Osteoblast (primary cell): Measurements from ENCODE around the gene PIMREG. TPM values are rescaled to one million over a fixed set of nuclear protein-coding genes. Genes with fewer than 3 reads are reported as not detected.

Source experiments
- DNase-seq: peaks from one replicate; pipeline ENCODE4 v3.0.0; 2011; ENCODE audit warnings: low spot score, mixed read lengths; ENCODE audit not compliant: insufficient read length; ENCODE audit errors: missing footprints
- H2AFZ ChIP-seq: 2 replicates; pipeline ENCODE4 v1.6.0; 2011; ENCODE audit warnings: mild to moderate bottlenecking, low read length
- H3K27ac ChIP-seq: 2 replicates; pipeline ENCODE4 v1.5.1; 2011; ENCODE audit warnings: mild to moderate bottlenecking, low read depth, low read length, moderate library complexity
- H3K27me3 ChIP-seq: 2 replicates; pipeline ENCODE4 v1.6.0; 2012; ENCODE audit warnings: mild to moderate bottlenecking, control low read depth, inconsistent platforms, low read length, moderate library complexity; ENCODE audit not compliant: insufficient read depth
- H3K36me3 ChIP-seq: 2 replicates; pipeline ENCODE4 v1.5.1; 2011; ENCODE audit warnings: mild to moderate bottlenecking, low read length, control low read depth, moderate library complexity; ENCODE audit not compliant: insufficient read depth
- H3K4me1 ChIP-seq: 2 replicates; pipeline ENCODE4 v1.5.1; 2011; ENCODE audit warnings: mild to moderate bottlenecking, low read length, control low read depth, moderate library complexity; ENCODE audit not compliant: insufficient read depth
- H3K4me2 ChIP-seq: 2 replicates; pipeline ENCODE4 v1.6.0; 2011; ENCODE audit warnings: mild to moderate bottlenecking, low read length; ENCODE audit not compliant: insufficient read depth
- H3K4me3 ChIP-seq: fragments of 200-600 bp; sonication (generic); 3 replicates; pipeline ENCODE4 v1.5.1; 2012; ENCODE audit warnings: mild to moderate bottlenecking, low read length, inconsistent platforms; ENCODE audit not compliant: insufficient read depth
- H3K79me2 ChIP-seq: 2 replicates; pipeline ENCODE4 v1.6.0; 2012; ENCODE audit warnings: mild to moderate bottlenecking, low read length, control low read depth, inconsistent platforms; ENCODE audit not compliant: insufficient read depth
- H3K9me3 ChIP-seq: 2 replicates; pipeline ENCODE4 v1.5.1; 2011; ENCODE audit warnings: low read depth, low read length, control low read depth
- H4K20me1 ChIP-seq: 2 replicates; pipeline ENCODE4 v1.6.0; 2012; ENCODE audit warnings: mild to moderate bottlenecking, low read length, control low read depth; ENCODE audit not compliant: insufficient read depth
- total RNA-seq: library from RNA; depleted of rRNA; stranded (reverse); fragments of >200 nt; gene quantifications from 2 replicates; pipeline ENCODE4 v1.2.3, GENCODE V29; 2012
- TF ChIP-seq, protein P1 (sequence below): IDR thresholded peaks from 2 replicates; pipeline ENCODE4 v1.5.1; 2011; ENCODE audit warnings: mild to moderate bottlenecking, low read depth, low read length, moderate library complexity; ENCODE audit errors: extremely low read depth

The PIMREG gene
- total RNA-seq, 1 donor = 5.1 TPM

DNA sequence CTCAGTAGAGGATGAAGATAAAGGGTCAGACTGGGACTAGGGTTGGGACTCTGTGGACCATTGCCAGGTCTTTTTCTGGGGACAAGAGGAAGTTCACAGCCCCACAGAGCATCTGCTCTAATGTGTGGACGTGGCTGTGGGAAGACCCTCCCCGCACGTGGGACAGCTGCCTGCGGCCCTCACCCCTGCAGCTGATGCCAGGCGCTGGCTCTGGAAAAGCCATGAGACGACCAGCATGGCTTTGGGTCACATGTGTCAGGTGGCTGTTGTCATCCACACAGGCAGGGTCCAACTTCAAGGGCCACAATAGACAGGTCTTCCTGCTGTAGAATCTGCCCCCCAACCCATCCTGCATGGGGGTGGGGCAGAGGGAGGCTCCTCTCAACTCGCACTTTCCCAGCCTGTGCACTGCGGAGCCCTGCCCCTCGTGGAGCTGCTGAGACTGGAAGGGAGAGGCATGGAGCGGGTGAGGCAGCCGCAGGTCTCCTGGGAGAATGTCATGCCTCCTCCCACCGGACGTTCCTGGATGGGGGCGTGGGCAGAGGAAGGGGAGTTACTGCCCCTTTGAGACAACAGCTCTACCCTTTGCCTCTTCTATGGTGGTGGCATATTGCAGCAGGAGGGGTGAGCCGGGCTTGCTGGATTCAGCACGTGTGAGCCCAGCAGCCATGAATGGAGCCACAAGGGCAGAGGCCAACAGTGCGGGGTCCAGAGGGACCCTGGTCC lies 53.4 kb downstream of the PIMREG start:
- DNase-seq = no peak
- Histone ChIP-seq H3K4me1 (peaks cover 24% of the 10 kb centered on the region), H4K20me1 (no peaks in the 10 kb centered on the region), H3K79me2 (no peaks in the 10 kb centered on the region), H3K27ac (no peak overlapping the region), H3K9me3 (no peaks in the 10 kb centered on the region), H3K27me3 (peaks cover 2% of the 10 kb centered on the region), H3K4me3 (no peak overlapping the region), H2AFZ (no peak overlapping the region), H3K4me2 (no peak overlapping the region), H3K36me3 (no peaks in the 10 kb centered on the region)
- TF ChIP-seq, protein P1, sequence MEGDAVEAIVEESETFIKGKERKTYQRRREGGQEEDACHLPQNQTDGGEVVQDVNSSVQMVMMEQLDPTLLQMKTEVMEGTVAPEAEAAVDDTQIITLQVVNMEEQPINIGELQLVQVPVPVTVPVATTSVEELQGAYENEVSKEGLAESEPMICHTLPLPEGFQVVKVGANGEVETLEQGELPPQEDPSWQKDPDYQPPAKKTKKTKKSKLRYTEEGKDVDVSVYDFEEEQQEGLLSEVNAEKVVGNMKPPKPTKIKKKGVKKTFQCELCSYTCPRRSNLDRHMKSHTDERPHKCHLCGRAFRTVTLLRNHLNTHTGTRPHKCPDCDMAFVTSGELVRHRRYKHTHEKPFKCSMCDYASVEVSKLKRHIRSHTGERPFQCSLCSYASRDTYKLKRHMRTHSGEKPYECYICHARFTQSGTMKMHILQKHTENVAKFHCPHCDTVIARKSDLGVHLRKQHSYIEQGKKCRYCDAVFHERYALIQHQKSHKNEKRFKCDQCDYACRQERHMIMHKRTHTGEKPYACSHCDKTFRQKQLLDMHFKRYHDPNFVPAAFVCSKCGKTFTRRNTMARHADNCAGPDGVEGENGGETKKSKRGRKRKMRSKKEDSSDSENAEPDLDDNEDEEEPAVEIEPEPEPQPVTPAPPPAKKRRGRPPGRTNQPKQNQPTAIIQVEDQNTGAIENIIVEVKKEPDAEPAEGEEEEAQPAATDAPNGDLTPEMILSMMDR = no peak

DNA sequence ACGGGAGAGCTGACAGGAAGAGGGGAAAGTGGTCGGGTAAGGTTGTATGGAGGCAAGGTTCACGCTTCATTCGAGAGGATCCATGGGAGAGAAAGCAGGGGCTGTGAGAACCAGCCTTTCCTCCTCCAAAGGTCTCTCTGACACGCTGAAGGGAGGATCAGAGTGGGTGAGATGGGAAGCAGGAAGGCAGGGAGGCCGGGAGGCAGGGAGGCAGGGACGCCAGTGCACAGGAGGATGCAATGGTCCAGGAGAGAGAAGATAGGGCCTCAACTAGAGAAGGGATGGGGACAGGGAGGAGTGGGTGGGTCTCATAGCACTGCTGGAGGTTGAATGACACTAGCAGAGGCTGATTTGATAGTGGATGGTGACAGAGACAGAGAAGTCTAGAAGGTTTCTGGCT lies 54.1 kb downstream of the PIMREG start:
- TF ChIP-seq, protein P1 = no peak
- Histone ChIP-seq H3K9me3 (no peaks in the 10 kb centered on the region), H4K20me1 (no peaks in the 10 kb centered on the region), H3K4me1 (peaks cover 24% of the 10 kb centered on the region), H3K27ac (no peak overlapping the region), H3K36me3 (no peaks in the 10 kb centered on the region), H3K4me3 (no peak overlapping the region), H3K4me2 (no peak overlapping the region), H2AFZ (no peak overlapping the region), H3K79me2 (no peaks in the 10 kb centered on the region), H3K27me3 (peaks cover 2% of the 10 kb centered on the region)
- no peak for DNase-seq

DNA sequence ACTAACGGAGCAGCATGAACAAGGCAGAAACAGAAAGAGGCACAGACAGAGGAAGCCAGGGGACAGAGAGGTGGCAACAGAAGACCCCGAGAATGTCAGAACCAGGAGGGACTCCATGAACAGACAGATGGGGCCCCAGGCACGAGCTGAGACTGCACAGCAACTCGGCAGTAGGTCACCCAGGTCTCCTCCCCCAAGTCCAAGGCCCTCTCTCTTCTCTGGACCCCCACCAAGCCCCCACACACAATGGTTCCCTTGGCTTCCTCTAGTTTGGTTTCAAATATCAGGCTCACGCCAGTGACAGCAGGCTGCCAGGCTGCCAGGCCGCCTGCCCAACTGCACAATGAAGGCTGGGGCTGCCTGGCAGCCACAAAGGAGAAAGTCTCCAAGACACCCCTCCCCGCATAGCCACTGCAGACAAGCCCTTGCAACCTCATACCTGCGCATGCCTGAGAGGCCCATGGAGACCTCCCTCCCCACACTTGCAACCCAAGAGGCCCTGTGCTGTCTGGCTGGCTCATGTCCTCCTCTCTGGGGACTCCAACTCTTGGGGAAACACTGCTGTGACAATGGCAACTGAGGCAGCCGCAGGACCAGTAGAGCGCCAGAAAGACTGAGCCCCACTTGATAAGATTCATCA lies 54.8 kb downstream of the PIMREG start:
- Histone ChIP-seq H3K79me2 (no peaks in the 10 kb centered on the region), H3K36me3 (no peaks in the 10 kb centered on the region), H3K4me1 (peaks cover 21% of the 10 kb centered on the region), H3K4me3 (no peak overlapping the region), H3K4me2 (no peak overlapping the region), H3K27ac (no peak overlapping the region), H2AFZ (no peak overlapping the region), H3K27me3 (peaks cover 2% of the 10 kb centered on the region), H4K20me1 (no peaks in the 10 kb centered on the region), H3K9me3 (no peaks in the 10 kb centered on the region)
- TF ChIP-seq, protein P1 = no peak
- DNase-seq = no peak

Other genes with a start within 250 kb of the PIMREG start
- gene AIPL1, start 9.3 kb upstream of the PIMREG start, total RNA-seq = not detected in 2 replicates
- 1.8 TPM in 2 replicates for gene PITPNM3, start 112.1 kb downstream of the PIMREG start, total RNA-seq
- gene KIAA0753, start 196.3 kb downstream of the PIMREG start, total RNA-seq = 17.0 and 23.6 TPM in 2 replicates
- 70.6 and 79.0 TPM in 2 replicates for gene TXNDC17, start 196.6 kb downstream of the PIMREG start, total RNA-seq
- 5.4 and 9.1 TPM in 2 replicates for gene MED31, start 207.2 kb downstream of the PIMREG start, total RNA-seq
- 0.29 and 0.72 TPM in 2 replicates for gene C17orf100, start 207.3 kb downstream of the PIMREG start, total RNA-seq